PC-9 (cell line): ENCODE data around the gene RAB3GAP2.

Source experiments
- EZH2 ChIP-seq: fragments of 200-600 bp; sonication (generic); IDR thresholded peaks from 2 replicates; pipeline ENCODE4 v1.8.0; 2017; ENCODE audit warnings: antibody characterized with exemption, low read depth
- TF ChIP-seq, protein P1 (sequence below): fragments of 200-600 bp; sonication (generic); conservative IDR thresholded peaks from 2 replicates; pipeline ENCODE4 v1.6.1; 2017; ENCODE audit warnings: mixed run types, antibody characterized with exemption, mild to moderate bottlenecking, moderate library complexity

DNA sequence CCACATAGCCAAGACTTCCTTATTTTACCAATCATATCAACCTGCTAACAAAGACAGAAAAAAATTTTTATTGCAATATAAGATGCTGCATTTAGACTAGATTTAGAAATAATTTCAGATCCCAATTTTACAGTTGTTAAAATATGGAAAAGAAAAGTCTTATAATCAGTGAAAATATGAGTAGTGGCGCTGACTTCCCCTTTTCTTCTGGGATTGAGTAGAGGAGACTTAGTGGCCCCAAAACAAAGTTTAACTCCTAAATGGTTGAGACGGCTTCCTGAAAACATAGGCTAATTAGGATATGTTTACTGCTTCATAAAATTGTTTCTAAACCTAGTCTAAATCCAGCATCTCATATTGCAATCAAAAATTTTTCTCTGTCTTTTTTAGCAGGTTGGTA, 68.4 kb downstream of the RAB3GAP2 start:
- TF ChIP-seq, protein P1, sequence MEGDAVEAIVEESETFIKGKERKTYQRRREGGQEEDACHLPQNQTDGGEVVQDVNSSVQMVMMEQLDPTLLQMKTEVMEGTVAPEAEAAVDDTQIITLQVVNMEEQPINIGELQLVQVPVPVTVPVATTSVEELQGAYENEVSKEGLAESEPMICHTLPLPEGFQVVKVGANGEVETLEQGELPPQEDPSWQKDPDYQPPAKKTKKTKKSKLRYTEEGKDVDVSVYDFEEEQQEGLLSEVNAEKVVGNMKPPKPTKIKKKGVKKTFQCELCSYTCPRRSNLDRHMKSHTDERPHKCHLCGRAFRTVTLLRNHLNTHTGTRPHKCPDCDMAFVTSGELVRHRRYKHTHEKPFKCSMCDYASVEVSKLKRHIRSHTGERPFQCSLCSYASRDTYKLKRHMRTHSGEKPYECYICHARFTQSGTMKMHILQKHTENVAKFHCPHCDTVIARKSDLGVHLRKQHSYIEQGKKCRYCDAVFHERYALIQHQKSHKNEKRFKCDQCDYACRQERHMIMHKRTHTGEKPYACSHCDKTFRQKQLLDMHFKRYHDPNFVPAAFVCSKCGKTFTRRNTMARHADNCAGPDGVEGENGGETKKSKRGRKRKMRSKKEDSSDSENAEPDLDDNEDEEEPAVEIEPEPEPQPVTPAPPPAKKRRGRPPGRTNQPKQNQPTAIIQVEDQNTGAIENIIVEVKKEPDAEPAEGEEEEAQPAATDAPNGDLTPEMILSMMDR: no peak
- no peak for TF ChIP-seq EZH2
